ENCODE results near the gene TMEM163. TPM values are rescaled to one million over a fixed set of nuclear protein-coding genes. Genes with fewer than 3 reads are reported as not detected.

TMEM163 gene
- total RNA-seq, 1 experiment from 2014 or later: 0.12 TPM

GRCh38 chr2:134739236-134739878 lies 20.6 kb upstream of the TMEM163 start (continued):
- TF ChIP-seq YY1 (IDR thresholded peaks at IDR 0.05; ENCODE audit: extremely low read depth, insufficient replicate concordance, low read depth, low read length): no peak
- TF ChIP-seq CBX3 (IDR thresholded peaks at IDR 0.05; ENCODE audit: low read depth): no peak
- TF ChIP-seq ZNF274 (IDR thresholded peaks at IDR 0.05; ENCODE audit: low read depth, low read length): no peak
- no peak for TF ChIP-seq POLR2A (IDR thresholded peaks at IDR 0.05; ENCODE audit: borderline replicate concordance, extremely low read depth, insufficient read depth, insufficient read length)
- TF ChIP-seq SIN3A (IDR thresholded peaks at IDR 0.05; ENCODE audit: low read depth): no peak
- no peak for TF ChIP-seq JUND (IDR thresholded peaks at IDR 0.05)
- no peak for TF ChIP-seq EGR1 (IDR thresholded peaks at IDR 0.05; ENCODE audit: low read depth)
- TF ChIP-seq EZH2phosphoT487 (IDR thresholded peaks at IDR 0.05; ENCODE audit: borderline replicate concordance): no peak
- TF ChIP-seq CEBPB (IDR thresholded peaks at IDR 0.05; ENCODE audit: low read depth): no peak
- TF ChIP-seq POLR2AphosphoS5 (IDR thresholded peaks at IDR 0.05; ENCODE audit: low read depth, low read length): no peak

- Histone ChIP-seq H3K27ac (ENCODE audit: low read depth, low read length) (no peak overlapping the region), H3K4me1 (ENCODE audit: control insufficient read depth in 1 of 2, insufficient read depth in 2 of 2, low read length in 2 of 2) (peaks cover 0 to 5% of the 10 kb centered on the region in 2 experiments; a peak in 2 of 4 replicates), H3K79me2 (ENCODE audit: insufficient read depth, low read length) (no peaks in the 10 kb centered on the region), H3K9me3 (ENCODE audit: control insufficient read depth in 1 of 2, insufficient read depth in 1 of 2, low read depth in 1 of 2, low read length in 2 of 2) (no peaks in the 10 kb centered on the region), H4K20me1 (ENCODE audit: insufficient read depth) (no peaks in the 10 kb centered on the region), H3K4me2 (ENCODE audit: low read length) (no peak overlapping the region), H3K27me3 (ENCODE audit: insufficient read depth, low read length) (no peaks in the 10 kb centered on the region), H3K9ac (ENCODE audit: low read length) (no peak overlapping the region), H3K4me3 (replicated peaks in 1 of 2; ENCODE audit: low read depth in 1 of 2, low read length in 2 of 2) (no peak overlapping the region), H3K9me2 (ENCODE audit: insufficient read depth) (no peaks in the 10 kb centered on the region), H3K36me3 (ENCODE audit: control insufficient read depth in 1 of 2, insufficient read depth in 2 of 2, low read length in 2 of 2) (no peaks in the 10 kb centered on the region), H2AFZ (ENCODE audit: low read depth, low read length, poor library complexity, severe bottlenecking) (no peak overlapping the region)
- POLR2A ChIA-PET: no interaction called here
- DNase-seq (ENCODE audit: low read depth, low spot score): no peak
- RAD21 ChIA-PET (ENCODE audit: low non-redundant PET in 1 of 2, low total read pairs in 2 of 2, uncharacterized antibody in 2 of 2, unreplicated experiment in 2 of 2): no interaction called here
- BruUV-seq (replicated peaks): no TSS peak
- no peak for ATAC-seq
- intact Hi-C loops (cut with micrococcal nuclease): no loop called here
- no peak for TF ChIP-seq POLR2A (IDR thresholded peaks at IDR 0.05; ENCODE audit: borderline replicate concordance, extremely low read depth, insufficient read depth, insufficient read length)
- TF ChIP-seq REST (IDR thresholded peaks at IDR 0.05; ENCODE audit: low read depth): no peak
- no peak for TF ChIP-seq EZH2phosphoT487 (IDR thresholded peaks at IDR 0.05; ENCODE audit: borderline replicate concordance)
- no peak for TF ChIP-seq EGR1 (IDR thresholded peaks at IDR 0.05; ENCODE audit: low read depth)
- no peak for TF ChIP-seq ELF1 (IDR thresholded peaks at IDR 0.05; ENCODE audit: borderline replicate concordance, low read depth)
- no peak for TF ChIP-seq FOSL1 (IDR thresholded peaks at IDR 0.05; ENCODE audit: low read depth)
- no peak for TF ChIP-seq EZH2 (IDR thresholded peaks at IDR 0.05)
- no peak for TF ChIP-seq YY1 (IDR thresholded peaks at IDR 0.05; ENCODE audit: extremely low read depth, insufficient replicate concordance, low read depth, low read length)
- no peak for TF ChIP-seq RAD21 (IDR thresholded peaks at IDR 0.05; ENCODE audit: low read depth)
- TF ChIP-seq MAX (IDR thresholded peaks at IDR 0.05): no peak
- no peak for TF ChIP-seq JUND (IDR thresholded peaks at IDR 0.05)
- TF ChIP-seq ZNF274 (IDR thresholded peaks at IDR 0.05; ENCODE audit: low read depth, low read length): no peak
- TF ChIP-seq SIN3A (IDR thresholded peaks at IDR 0.05; ENCODE audit: low read depth): no peak
- CTCF ChIA-PET: no interaction called here
These were observed 19.5 kb upstream of the TMEM163 start for GRCh38 chr2:134738141-134738870.

Measured in HCT116 (cell line).